Keratinocyte (primary cell): ENCODE results near the gene TXNL1.

Experiments
- EZH2 ChIP-seq: IDR thresholded peaks from one replicate; pipeline ENCODE4 v1.6.1; 2012; ENCODE audit warnings: inconsistent platforms, mild to moderate bottlenecking, low read length, moderate library complexity
- TF ChIP-seq, protein P1 (sequence below), 3 experiments: IDR thresholded peaks in 1 of 3; conservative IDR thresholded peaks in 1 of 3; optimal IDR thresholded peaks in 1 of 3; 2 replicates in 2 of 3; 3 replicates in 1 of 3; pipeline versions ENCODE3 to v1.5.1; 2011; ENCODE audit warnings: low read length in 3 of 3, mild to moderate bottlenecking in 3 of 3, moderate library complexity in 2 of 3, control low read depth in 1 of 3, inconsistent platforms in 1 of 3; ENCODE audit not compliant: insufficient read depth in 2 of 3; ENCODE audit errors: extremely low read depth in 1 of 3

GRCh38 chr18:56684277-56684676, 45.9 kb upstream of the TXNL1 start:
- TF ChIP-seq, protein P1, sequence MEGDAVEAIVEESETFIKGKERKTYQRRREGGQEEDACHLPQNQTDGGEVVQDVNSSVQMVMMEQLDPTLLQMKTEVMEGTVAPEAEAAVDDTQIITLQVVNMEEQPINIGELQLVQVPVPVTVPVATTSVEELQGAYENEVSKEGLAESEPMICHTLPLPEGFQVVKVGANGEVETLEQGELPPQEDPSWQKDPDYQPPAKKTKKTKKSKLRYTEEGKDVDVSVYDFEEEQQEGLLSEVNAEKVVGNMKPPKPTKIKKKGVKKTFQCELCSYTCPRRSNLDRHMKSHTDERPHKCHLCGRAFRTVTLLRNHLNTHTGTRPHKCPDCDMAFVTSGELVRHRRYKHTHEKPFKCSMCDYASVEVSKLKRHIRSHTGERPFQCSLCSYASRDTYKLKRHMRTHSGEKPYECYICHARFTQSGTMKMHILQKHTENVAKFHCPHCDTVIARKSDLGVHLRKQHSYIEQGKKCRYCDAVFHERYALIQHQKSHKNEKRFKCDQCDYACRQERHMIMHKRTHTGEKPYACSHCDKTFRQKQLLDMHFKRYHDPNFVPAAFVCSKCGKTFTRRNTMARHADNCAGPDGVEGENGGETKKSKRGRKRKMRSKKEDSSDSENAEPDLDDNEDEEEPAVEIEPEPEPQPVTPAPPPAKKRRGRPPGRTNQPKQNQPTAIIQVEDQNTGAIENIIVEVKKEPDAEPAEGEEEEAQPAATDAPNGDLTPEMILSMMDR (optimal IDR thresholded peaks at IDR 0.05 in 1 of 3, IDR thresholded peaks at IDR 0.05 in 1 of 3, conservative IDR thresholded peaks at IDR 0.05 in 1 of 3; ENCODE audit: extremely low read depth in 1 of 3, insufficient read depth in 2 of 3, low read length in 3 of 3), result no peak
- TF ChIP-seq EZH2, result no peak
